Skeletal muscle tissue (tissue), 4 donors: Measurements from ENCODE around the gene GABRR2. TPM values are rescaled to one million over a fixed set of nuclear protein-coding genes. Genes with fewer than 3 reads are reported as not detected.

Experiments used
- H3K27ac ChIP-seq: one replicate; pipeline ENCODE4 v1.7.0; 2013; ENCODE audit warnings: mild to moderate bottlenecking, low read depth, low read length, inconsistent platforms
- H3K27me3 ChIP-seq, 3 donors: one replicate each; pipeline ENCODE4 v1.7.0; 2013; ENCODE audit warnings: low read length in 3 of 3; ENCODE audit not compliant: control insufficient read depth in 3 of 3, insufficient read depth in 3 of 3
- H3K36me3 ChIP-seq, 3 donors: one replicate each; pipeline ENCODE4 v1.7.0; 2013; ENCODE audit warnings: low read length in 3 of 3; ENCODE audit not compliant: control insufficient read depth in 3 of 3, insufficient read depth in 3 of 3
- H3K4me1 ChIP-seq, 3 donors: one replicate each; pipeline ENCODE4 v1.7.0; 2013; ENCODE audit warnings: low read length in 3 of 3, mild to moderate bottlenecking in 3 of 3; ENCODE audit not compliant: control insufficient read depth in 3 of 3, insufficient read depth in 3 of 3
- H3K4me3 ChIP-seq, 3 donors: one replicate each; pipeline ENCODE4 v1.7.0; 2013; ENCODE audit warnings: low read length in 3 of 3
- H3K9ac ChIP-seq, 3 donors: one replicate each; pipeline ENCODE4 v1.7.0; 2013; ENCODE audit warnings: low read length in 3 of 3, mild to moderate bottlenecking in 3 of 3, moderate library complexity in 2 of 3, low read depth in 1 of 3
- H3K9me3 ChIP-seq, 3 donors: one replicate each; pipeline ENCODE4 v1.7.0; 2013; ENCODE audit warnings: low read length in 3 of 3; ENCODE audit not compliant: control insufficient read depth in 3 of 3
- total RNA-seq: library from RNA; depleted of rRNA; stranded (reverse); fragments of >200 nt; gene quantifications from one replicate; pipeline ENCODE4 v1.2.3, GENCODE V29; 2014
- donor health status: Osteomylitis.

Gene GABRR2
- total RNA-seq, 1 donor from 2014 or later: not detected

GRCh38 chr6:89269252-89269651, 45.8 kb downstream of the GABRR2 start:
- Histone ChIP-seq H3K4me1 (peaks cover 0 to 2% (median 0%) of the 10 kb centered on the region in 3 donors), H3K9ac (no peak overlapping the region), H3K27ac (no peak overlapping the region), H3K4me3 (no peak overlapping the region), H3K36me3 (no peaks in the 10 kb centered on the region), H3K9me3 (no peaks in the 10 kb centered on the region), H3K27me3 (no peaks in the 10 kb centered on the region)

- H3K36me3 ChIP-seq: no peaks in the 10 kb centered on the region
- H3K9ac ChIP-seq: no peak overlapping the region
- H3K27ac ChIP-seq: no peak overlapping the region
- no peaks in the 10 kb centered on the region for H3K27me3 ChIP-seq
- H3K4me3 ChIP-seq: no peak overlapping the region
- H3K9me3 ChIP-seq: no peaks in the 10 kb centered on the region
- peaks cover 0 to 2% (median 0%) of the 10 kb centered on the region in 3 donors for H3K4me1 ChIP-seq
Measured at GRCh38 chr6:89268776-89269175, 46.3 kb downstream of the GABRR2 start.

GRCh38 chr6:89267918-89268317, 47.2 kb downstream of the GABRR2 start:
- Histone ChIP-seq H3K9me3 (no peaks in the 10 kb centered on the region), H3K36me3 (no peaks in the 10 kb centered on the region), H3K9ac (no peak overlapping the region), H3K27me3 (no peaks in the 10 kb centered on the region), H3K4me1 (peaks cover 0 to 2% (median 0%) of the 10 kb centered on the region in 3 donors), H3K27ac (no peak overlapping the region), H3K4me3 (no peak overlapping the region)

GRCh38 chr6:89264296-89264695, 50.8 kb downstream of the GABRR2 start:
- H3K4me3 ChIP-seq: no peak overlapping the region
- peaks cover 0 to 3% (median 0%) of the 10 kb centered on the region in 3 donors for H3K4me1 ChIP-seq
- H3K9ac ChIP-seq: no peak overlapping the region
- no peaks in the 10 kb centered on the region for H3K27me3 ChIP-seq
- H3K27ac ChIP-seq: no peak overlapping the region
- no peaks in the 10 kb centered on the region for H3K36me3 ChIP-seq
- no peaks in the 10 kb centered on the region for H3K9me3 ChIP-seq

GRCh38 chr6:89260832-89261231, 54.3 kb downstream of the GABRR2 start:
- Histone ChIP-seq H3K9ac (no peak overlapping the region), H3K4me1 (peaks cover 0 to 2% (median 0%) of the 10 kb centered on the region in 3 donors), H3K4me3 (no peak overlapping the region), H3K9me3 (no peaks in the 10 kb centered on the region), H3K36me3 (no peaks in the 10 kb centered on the region), H3K27ac (no peak overlapping the region), H3K27me3 (no peaks in the 10 kb centered on the region)

GRCh38 chr6:89260310-89260709, 54.8 kb downstream of the GABRR2 start:
- H3K36me3 ChIP-seq: no peaks in the 10 kb centered on the region
- peaks cover 0 to 2% (median 0%) of the 10 kb centered on the region in 3 donors for H3K4me1 ChIP-seq
- H3K9me3 ChIP-seq: no peaks in the 10 kb centered on the region
- H3K27me3 ChIP-seq: no peaks in the 10 kb centered on the region
- H3K4me3 ChIP-seq: no peak overlapping the region
- H3K9ac ChIP-seq: no peak overlapping the region
- no peak overlapping the region for H3K27ac ChIP-seq

GRCh38 chr6:89258912-89259311, 56.2 kb downstream of the GABRR2 start:
- Histone ChIP-seq H3K9ac (no peak overlapping the region), H3K27ac (no peak overlapping the region), H3K36me3 (no peaks in the 10 kb centered on the region), H3K27me3 (no peaks in the 10 kb centered on the region), H3K4me3 (no peak overlapping the region), H3K4me1 (peaks cover 0 to 2% (median 0%) of the 10 kb centered on the region in 3 donors), H3K9me3 (no peaks in the 10 kb centered on the region)

- Histone ChIP-seq H3K27ac (no peak overlapping the region), H3K4me1 (peaks cover 0 to 2% (median 0%) of the 10 kb centered on the region in 3 donors), H3K36me3 (no peaks in the 10 kb centered on the region), H3K4me3 (no peak overlapping the region), H3K27me3 (no peaks in the 10 kb centered on the region), H3K9me3 (no peaks in the 10 kb centered on the region), H3K9ac (no peak overlapping the region)
Measured at GRCh38 chr6:89257781-89258180, 57.3 kb downstream of the GABRR2 start.

- Histone ChIP-seq H3K9ac (no peak overlapping the region), H3K4me1 (peaks cover 0 to 2% (median 0%) of the 10 kb centered on the region in 3 donors), H3K27ac (no peak overlapping the region), H3K36me3 (no peaks in the 10 kb centered on the region), H3K9me3 (no peaks in the 10 kb centered on the region), H3K27me3 (no peaks in the 10 kb centered on the region), H3K4me3 (no peak overlapping the region)
Measured at GRCh38 chr6:89257346-89257745, 57.8 kb downstream of the GABRR2 start.

GRCh38 chr6:89255417-89255816, 59.7 kb downstream of the GABRR2 start:
- H3K9ac ChIP-seq: no peak overlapping the region
- no peak overlapping the region for H3K27ac ChIP-seq
- H3K4me1 ChIP-seq: peaks cover 0 to 2% (median 0%) of the 10 kb centered on the region in 3 donors
- no peaks in the 10 kb centered on the region for H3K27me3 ChIP-seq
- no peaks in the 10 kb centered on the region for H3K9me3 ChIP-seq
- no peak overlapping the region for H3K4me3 ChIP-seq
- no peaks in the 10 kb centered on the region for H3K36me3 ChIP-seq

GRCh38 chr6:89254569-89254968, 60.5 kb downstream of the GABRR2 start:
- Histone ChIP-seq H3K4me3 (no peak overlapping the region), H3K4me1 (no peaks in the 10 kb centered on the region), H3K27me3 (no peaks in the 10 kb centered on the region), H3K9me3 (no peaks in the 10 kb centered on the region), H3K36me3 (no peaks in the 10 kb centered on the region), H3K9ac (no peak overlapping the region), H3K27ac (no peak overlapping the region)
